ENCODE data around the gene COCH.

Gene COCH

DNA sequence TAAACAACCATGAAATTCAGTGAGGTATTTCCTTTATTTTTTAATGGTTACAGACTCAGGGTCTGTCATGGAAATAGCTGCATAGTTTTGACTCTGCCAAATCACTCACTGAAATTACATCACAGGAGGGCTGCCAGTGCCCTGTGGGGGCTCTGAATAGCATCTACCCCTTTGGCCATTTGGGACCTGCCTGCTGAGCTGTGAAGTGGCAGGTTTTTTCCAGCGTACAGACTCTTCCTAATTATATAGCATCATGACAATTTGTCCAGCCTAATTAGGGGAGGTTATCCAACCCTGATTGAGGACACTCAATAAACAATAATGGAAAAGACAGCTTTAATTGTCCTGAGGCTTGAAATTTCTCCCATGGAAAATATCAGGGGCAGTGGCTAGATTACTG lies 1.8 kb upstream of the COCH start:
- H3K36me3 ChIP-seq: peaks cover 0 to 9% (median 2%) of the 10 kb centered on the region in 11 experiments; a peak in 10 of 22 replicates
- peaks cover 0 to 41% (median 0%) of the 10 kb centered on the region in 11 experiments; a peak in 10 of 22 replicates for H3K27me3 ChIP-seq
- no peaks in the 10 kb centered on the region for H3K9me3 ChIP-seq (replicated peaks in 1 of 11)
- peaks cover 12 to 37% (median 29%) of the 10 kb centered on the region in 10 experiments; a peak in 19 of 20 replicates for H3K4me1 ChIP-seq
- H3K4me3 ChIP-seq: no peak overlapping the region
- no peak for TF ChIP-seq Cebpa-rat (IDR thresholded peaks at IDR 0.05)
- no peak overlapping the region for H3K9ac ChIP-seq
- H4K20me1 ChIP-seq: peaks cover 0 to 6% (median 0%) of the 10 kb centered on the region in 11 experiments; a peak in 2 of 22 replicates
- 0 out of 22 replicates have a peak overlapping the region, but pooled peaks of 1 of the 11 experiments have one; percentile 21 for H3K4me2 ChIP-seq
- H3K27ac ChIP-seq: no peak overlapping the region

DNA sequence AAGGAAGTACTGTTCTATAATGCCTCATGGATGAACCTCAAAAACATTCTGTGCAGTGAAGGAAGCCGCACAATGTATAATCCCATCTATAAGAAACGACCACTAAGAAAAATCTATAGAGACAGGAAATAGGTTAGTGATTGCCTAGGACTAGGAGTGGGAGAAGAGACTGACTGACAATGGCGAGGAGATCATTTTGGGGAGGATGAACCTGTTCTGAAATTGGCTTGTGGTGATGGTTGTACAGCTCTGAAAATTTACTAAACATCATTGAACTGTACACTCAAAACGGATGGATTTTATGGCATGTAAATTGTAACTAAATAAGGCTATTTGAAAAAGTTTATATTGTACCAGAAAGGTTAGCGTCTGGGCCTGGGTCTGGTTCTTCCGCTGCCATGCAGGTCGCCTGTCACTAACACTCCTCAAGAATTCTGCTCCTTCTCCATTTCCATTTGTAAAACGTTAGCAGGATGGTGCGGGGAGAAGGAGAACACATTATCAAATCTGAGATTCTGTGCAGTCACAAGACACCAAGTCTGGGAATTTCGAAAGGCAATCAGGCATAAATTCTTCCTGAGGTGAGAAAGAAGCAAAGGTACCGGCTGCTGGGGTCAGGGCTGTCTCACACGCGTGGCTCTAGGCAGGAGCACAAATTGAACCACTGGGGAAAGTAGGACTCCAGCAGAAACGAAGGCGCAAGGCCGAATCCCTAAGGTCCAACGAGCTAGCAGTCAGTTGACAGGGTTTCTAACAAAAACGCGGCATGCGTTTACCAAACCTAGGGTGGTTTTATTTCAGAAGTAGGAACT lies 845 bp upstream of the COCH start:
- H3K4me3 ChIP-seq: peak overlapping the region; percentile 70 to 86 (median 80)
- H3K27ac ChIP-seq: peak overlapping the region in 8 of 11 experiments; percentile 80 to 85 (median 82); a peak in 17 of 22 replicates
- H3K27me3 ChIP-seq: peaks cover 0 to 41% (median 0%) of the 10 kb centered on the region in 11 experiments; a peak in 10 of 22 replicates
- H3K9ac ChIP-seq: peak overlapping the region; percentile 74 to 89 (median 84); a peak in 21 of 22 replicates
- peaks cover 12 to 37% (median 29%) of the 10 kb centered on the region in 10 experiments; a peak in 19 of 20 replicates for H3K4me1 ChIP-seq
- peak overlapping the region; percentile 89 to 100 (median 98) for H3K4me2 ChIP-seq
- H4K20me1 ChIP-seq: peaks cover 0 to 6% (median 0%) of the 10 kb centered on the region in 11 experiments; a peak in 2 of 22 replicates
- no peaks in the 10 kb centered on the region for H3K9me3 ChIP-seq (replicated peaks in 1 of 11)
- peaks cover 0 to 18% (median 11%) of the 10 kb centered on the region in 11 experiments; a peak in 13 of 22 replicates for H3K36me3 ChIP-seq
- TF ChIP-seq Cebpa-rat (IDR thresholded peaks at IDR 0.05): no peak

DNA sequence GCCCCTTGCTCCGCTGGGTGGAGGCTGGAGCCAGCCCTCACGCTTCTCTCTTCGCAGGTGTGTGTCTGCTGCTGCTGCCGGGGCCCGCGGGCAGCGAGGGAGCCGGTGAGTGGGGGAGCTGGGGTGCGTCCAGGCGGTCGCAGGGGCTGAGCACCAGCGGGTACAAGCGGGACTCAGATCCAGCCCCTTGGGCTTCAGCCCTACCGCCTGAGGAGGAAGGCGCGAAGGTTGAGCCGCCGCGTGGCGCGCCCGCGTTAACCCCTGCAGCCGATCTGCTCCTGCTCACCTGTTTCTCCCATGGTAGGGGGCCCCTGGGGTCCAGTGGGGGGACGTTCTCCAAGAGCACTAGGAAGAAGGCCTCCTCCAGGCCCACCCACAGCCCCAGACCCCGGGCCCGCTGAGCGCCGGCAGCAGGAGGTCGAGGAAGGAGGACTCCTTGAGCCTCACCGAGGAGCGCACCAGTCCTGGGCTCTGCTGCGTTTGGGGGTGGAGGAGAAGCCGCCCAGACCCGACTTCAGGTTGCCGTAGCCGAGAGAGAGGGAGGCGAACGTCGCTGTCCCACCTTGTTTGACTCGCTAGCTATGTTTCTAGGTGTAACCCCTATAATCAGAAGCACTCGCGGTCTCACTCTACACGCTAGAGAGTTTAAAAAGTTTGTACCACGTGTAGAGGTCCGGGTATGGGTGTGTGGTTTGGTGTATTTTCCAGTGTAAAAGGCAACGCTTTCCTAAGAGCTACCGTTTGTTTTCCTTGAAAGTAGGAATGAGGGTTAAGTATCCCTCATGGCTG lies 834 bp downstream of the COCH start:
- H3K4me1 ChIP-seq: peaks cover 7 to 37% (median 29%) of the 10 kb centered on the region in 10 experiments; a peak in 19 of 20 replicates
- peaks cover 0 to 41% (median 0%) of the 10 kb centered on the region in 11 experiments; a peak in 10 of 22 replicates for H3K27me3 ChIP-seq
- no peaks in the 10 kb centered on the region for H3K9me3 ChIP-seq (replicated peaks in 1 of 11)
- TF ChIP-seq Cebpa-rat (IDR thresholded peaks at IDR 0.05): no peak
- H3K36me3 ChIP-seq: peaks cover 0 to 35% (median 28%) of the 10 kb centered on the region in 11 experiments; a peak in 15 of 22 replicates
- H3K4me3 ChIP-seq: peak overlapping the region; percentile 70 to 86 (median 80)
- peak overlapping the region in 9 of 11 experiments; percentile 49 to 85 (median 82); a peak in 18 of 22 replicates for H3K27ac ChIP-seq
- peak overlapping the region; percentile 89 to 100 (median 98) for H3K4me2 ChIP-seq
- peaks cover 0 to 6% (median 0%) of the 10 kb centered on the region in 11 experiments; a peak in 2 of 22 replicates for H4K20me1 ChIP-seq
- H3K9ac ChIP-seq: peak overlapping the region; percentile 74 to 89 (median 84); a peak in 21 of 22 replicates

DNA sequence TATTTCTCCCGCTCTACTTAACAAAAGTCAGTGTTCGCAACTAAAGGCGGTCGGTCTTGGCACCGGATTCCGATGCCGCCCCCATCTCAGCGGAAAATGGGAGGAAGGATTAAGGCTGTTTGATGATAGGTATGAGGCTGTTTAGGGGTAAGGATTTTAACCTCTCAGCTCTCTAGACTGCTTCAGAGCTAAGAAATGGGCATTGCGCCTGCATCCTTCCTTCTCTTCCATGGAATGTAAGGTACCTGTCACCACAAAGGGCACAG lies 1.4 kb downstream of the COCH start:
- peaks cover 0 to 40% (median 33%) of the 10 kb centered on the region in 11 experiments; a peak in 15 of 22 replicates for H3K36me3 ChIP-seq
- TF ChIP-seq Cebpa-rat (IDR thresholded peaks at IDR 0.05): no peak
- H3K4me1 ChIP-seq: peaks cover 7 to 37% (median 29%) of the 10 kb centered on the region in 10 experiments; a peak in 19 of 20 replicates
- peak overlapping the region in 8 of 10 experiments; percentile 78 to 86 (median 82); a peak in 15 of 20 replicates for H3K4me3 ChIP-seq
- peak overlapping the region in 4 of 11 experiments; percentile 83 to 85 (median 84); a peak in 3 of 22 replicates for H3K27ac ChIP-seq
- H3K27me3 ChIP-seq: peaks cover 0 to 41% (median 0%) of the 10 kb centered on the region in 11 experiments; a peak in 10 of 22 replicates
- peaks cover 0 to 6% (median 0%) of the 10 kb centered on the region in 11 experiments; a peak in 2 of 22 replicates for H4K20me1 ChIP-seq
- peak overlapping the region in 8 of 11 experiments; percentile 81 to 89 (median 86); a peak in 14 of 22 replicates for H3K9ac ChIP-seq
- no peaks in the 10 kb centered on the region for H3K9me3 ChIP-seq (replicated peaks in 1 of 11)
- peak overlapping the region; percentile 89 to 100 (median 98); a peak in 20 of 22 replicates for H3K4me2 ChIP-seq

DNA sequence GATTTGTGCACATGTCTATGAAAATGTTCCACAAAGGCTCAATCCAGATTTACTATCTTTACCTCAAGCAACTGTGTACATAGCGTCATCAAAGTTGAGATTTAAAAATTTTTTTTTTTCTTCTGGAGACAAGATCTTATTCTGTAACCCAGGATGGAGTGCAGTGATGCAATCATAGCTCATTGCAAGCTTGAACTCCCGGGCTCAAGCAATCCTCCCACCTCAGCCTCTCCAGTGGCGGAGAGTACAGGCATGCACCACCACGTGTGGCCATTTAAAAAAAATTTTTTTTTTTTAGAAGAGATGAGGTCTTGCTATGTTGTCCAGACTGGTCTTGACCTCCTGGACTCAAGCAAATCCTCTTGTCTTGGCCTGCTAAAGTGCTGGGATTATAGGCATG lies 2.3 kb downstream of the COCH start:
- H3K36me3 ChIP-seq: peaks cover 0 to 48% (median 42%) of the 10 kb centered on the region in 11 experiments; a peak in 15 of 22 replicates
- H3K4me2 ChIP-seq: peak overlapping the region in 7 of 11 experiments; percentile 7 to 99 (median 97); a peak in 11 of 22 replicates
- no peak overlapping the region for H3K27ac ChIP-seq
- peaks cover 0 to 6% (median 0%) of the 10 kb centered on the region in 11 experiments; a peak in 2 of 22 replicates for H4K20me1 ChIP-seq
- no peak overlapping the region for H3K4me3 ChIP-seq
- peak in 3 of 11 experiments; percentile 54 to 62 (median 58); a peak in 4 of 22 replicates for TF ChIP-seq Cebpa-rat (IDR thresholded peaks at IDR 0.05)
- H3K9me3 ChIP-seq (replicated peaks in 1 of 11): no peaks in the 10 kb centered on the region
- peaks cover 7 to 37% (median 29%) of the 10 kb centered on the region in 10 experiments; a peak in 19 of 20 replicates for H3K4me1 ChIP-seq
- H3K27me3 ChIP-seq: peaks cover 0 to 41% (median 0%) of the 10 kb centered on the region in 11 experiments; a peak in 10 of 22 replicates
- H3K9ac ChIP-seq: no peak overlapping the region

DNA sequence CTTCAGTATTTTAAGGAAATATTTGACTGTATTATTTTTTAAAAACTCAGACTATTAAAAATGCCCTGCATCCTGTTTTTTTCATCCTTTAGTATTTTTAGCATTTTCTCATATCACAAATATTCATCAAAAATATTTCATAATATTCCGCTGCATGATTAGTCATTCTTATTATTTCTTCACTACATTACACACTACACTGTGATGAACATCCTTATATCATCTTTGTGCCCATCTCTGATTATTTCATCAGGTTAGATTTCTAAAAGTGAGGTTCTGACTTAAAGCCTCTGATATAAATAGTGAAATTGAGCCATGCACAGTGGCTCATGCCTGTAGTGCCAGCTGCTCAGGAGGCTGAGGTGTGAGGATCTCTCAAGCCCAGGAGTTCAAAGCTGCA lies 8.1 kb downstream of the COCH start:
- Histone ChIP-seq H3K27me3 (no peaks in the 10 kb centered on the region), H3K9me3 (replicated peaks in 1 of 11) (no peaks in the 10 kb centered on the region), H4K20me1 (no peaks in the 10 kb centered on the region), H3K9ac (no peak overlapping the region), H3K4me1 (peaks cover 0 to 2% (median 0%) of the 10 kb centered on the region in 10 experiments; a peak in 2 of 20 replicates), H3K36me3 (peaks cover 0 to 100% (median 94%) of the 10 kb centered on the region in 11 experiments; a peak in 17 of 22 replicates), H3K4me3 (no peak overlapping the region), H3K27ac (no peak overlapping the region), H3K4me2 (no peak overlapping the region)
- no peak for TF ChIP-seq Cebpa-rat (IDR thresholded peaks at IDR 0.05)

DNA sequence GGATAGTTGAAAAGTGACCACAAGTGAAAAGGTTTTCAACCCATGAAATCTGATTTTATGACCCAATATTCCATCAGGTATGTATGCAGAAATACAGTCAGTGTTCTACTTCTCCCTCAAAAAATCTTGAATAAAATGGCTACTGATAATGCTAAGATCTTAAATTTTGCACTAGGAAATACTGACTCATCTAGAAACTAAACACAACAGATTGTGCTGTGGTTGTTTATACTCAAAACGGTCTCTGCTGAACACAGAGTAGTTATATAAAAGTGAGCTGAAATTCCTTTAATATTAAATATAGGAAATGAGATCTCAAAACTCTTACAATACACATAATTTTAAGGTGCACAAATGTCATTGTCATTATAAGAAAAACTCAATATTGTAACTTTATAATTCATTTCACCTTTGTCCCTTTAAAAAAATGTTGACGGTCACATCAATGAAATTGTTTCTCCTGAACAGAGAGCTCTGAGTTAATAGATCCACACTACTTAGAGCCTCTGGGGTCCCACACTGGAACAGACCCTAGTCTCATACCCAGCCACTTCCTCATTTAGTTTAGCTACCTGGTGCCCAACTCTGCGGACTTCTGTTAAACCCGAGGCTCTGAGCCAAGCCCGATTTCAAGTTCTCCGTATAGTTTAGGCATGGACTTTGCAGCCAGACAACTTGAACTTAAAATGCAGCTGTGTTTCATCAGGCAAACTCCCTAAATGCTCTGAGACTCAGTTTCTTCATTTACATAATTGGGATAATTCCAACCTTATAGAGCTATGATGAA lies 9.3 kb downstream of the COCH start:
- H3K36me3 ChIP-seq: peaks cover 0 to 100% (median 89%) of the 10 kb centered on the region in 11 experiments; a peak in 17 of 22 replicates

More for the DNA sequence above, 9.3 kb downstream of the COCH start:
- no peak for TF ChIP-seq Cebpa-rat (IDR thresholded peaks at IDR 0.05)
- Histone ChIP-seq H3K27ac (no peak overlapping the region), H3K4me3 (no peak overlapping the region), H3K27me3 (no peaks in the 10 kb centered on the region), H4K20me1 (no peaks in the 10 kb centered on the region), H3K9me3 (replicated peaks in 1 of 11) (no peaks in the 10 kb centered on the region), H3K4me2 (no peak overlapping the region), H3K4me1 (no peaks in the 10 kb centered on the region), H3K9ac (no peak overlapping the region)

All from BLaER1 treated with 17β-estradiol and CSF1 and Interleukin-3, amounts not matched to agents 10 nM and 100 nM (cell line).